IPS-18a (cell line): ENCODE data around the gene MOV10.

Experiments
- H3K27ac ChIP-seq: one replicate; pipeline ENCODE4 v1.5.1; 2013; ENCODE audit warnings: low read length
- H3K27me3 ChIP-seq: one replicate; pipeline ENCODE4 v1.6.1; 2013; ENCODE audit warnings: mild to moderate bottlenecking, low read length; ENCODE audit not compliant: control insufficient read depth, insufficient read depth
- H3K36me3 ChIP-seq: one replicate; pipeline ENCODE4 v1.6.1; 2013; ENCODE audit warnings: low read depth, low read length; ENCODE audit not compliant: control insufficient read depth
- H3K4me1 ChIP-seq: one replicate; pipeline ENCODE4 v1.6.1; 2013; ENCODE audit warnings: low read depth, low read length; ENCODE audit not compliant: control insufficient read depth
- H3K4me3 ChIP-seq: one replicate; pipeline ENCODE4 v1.5.1; 2013; ENCODE audit warnings: low read length
- H3K9ac ChIP-seq: one replicate; pipeline ENCODE4 v1.6.1; 2013; ENCODE audit warnings: mild to moderate bottlenecking, low read length, moderate library complexity
- H3K9me3 ChIP-seq: one replicate; pipeline ENCODE4 v1.6.1; 2013; ENCODE audit warnings: low read depth, low read length; ENCODE audit not compliant: control insufficient read depth

The MOV10 gene, protein sequence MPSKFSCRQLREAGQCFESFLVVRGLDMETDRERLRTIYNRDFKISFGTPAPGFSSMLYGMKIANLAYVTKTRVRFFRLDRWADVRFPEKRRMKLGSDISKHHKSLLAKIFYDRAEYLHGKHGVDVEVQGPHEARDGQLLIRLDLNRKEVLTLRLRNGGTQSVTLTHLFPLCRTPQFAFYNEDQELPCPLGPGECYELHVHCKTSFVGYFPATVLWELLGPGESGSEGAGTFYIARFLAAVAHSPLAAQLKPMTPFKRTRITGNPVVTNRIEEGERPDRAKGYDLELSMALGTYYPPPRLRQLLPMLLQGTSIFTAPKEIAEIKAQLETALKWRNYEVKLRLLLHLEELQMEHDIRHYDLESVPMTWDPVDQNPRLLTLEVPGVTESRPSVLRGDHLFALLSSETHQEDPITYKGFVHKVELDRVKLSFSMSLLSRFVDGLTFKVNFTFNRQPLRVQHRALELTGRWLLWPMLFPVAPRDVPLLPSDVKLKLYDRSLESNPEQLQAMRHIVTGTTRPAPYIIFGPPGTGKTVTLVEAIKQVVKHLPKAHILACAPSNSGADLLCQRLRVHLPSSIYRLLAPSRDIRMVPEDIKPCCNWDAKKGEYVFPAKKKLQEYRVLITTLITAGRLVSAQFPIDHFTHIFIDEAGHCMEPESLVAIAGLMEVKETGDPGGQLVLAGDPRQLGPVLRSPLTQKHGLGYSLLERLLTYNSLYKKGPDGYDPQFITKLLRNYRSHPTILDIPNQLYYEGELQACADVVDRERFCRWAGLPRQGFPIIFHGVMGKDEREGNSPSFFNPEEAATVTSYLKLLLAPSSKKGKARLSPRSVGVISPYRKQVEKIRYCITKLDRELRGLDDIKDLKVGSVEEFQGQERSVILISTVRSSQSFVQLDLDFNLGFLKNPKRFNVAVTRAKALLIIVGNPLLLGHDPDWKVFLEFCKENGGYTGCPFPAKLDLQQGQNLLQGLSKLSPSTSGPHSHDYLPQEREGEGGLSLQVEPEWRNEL

DNA sequence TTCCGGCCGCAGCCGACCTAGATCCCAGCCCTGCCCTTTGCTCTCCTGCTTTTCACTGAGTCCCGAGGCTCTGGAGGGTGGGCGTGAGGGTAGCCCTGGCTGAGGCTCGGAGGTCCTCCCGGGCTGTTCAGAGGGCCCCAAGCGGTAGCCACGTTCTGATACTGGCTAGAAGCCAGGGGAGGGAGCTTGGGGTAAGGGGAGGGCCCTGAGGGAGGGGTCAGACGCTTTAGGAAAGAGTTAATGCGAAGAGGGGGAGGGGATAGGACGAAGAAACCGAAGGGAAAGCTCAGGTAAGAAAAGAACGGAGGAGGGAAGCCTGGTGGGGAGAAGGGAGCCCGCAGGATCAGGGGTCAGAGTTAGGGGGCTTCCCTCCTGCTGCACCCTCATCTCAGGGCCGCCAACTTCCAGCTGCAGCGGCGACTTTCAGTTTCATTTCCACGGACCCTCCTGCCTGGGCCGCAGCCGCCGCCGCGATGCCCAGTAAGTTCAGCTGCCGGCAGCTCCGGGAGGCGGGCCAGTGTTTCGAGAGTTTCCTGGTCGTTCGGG, at the start of gene MOV10:
Gene MOV10, plus strand, starts transcription at position 220 of the 546 bp plus-strand sequence. Its CDS starts 254 bp downstream, at position 474.
- Histone ChIP-seq H3K9ac (peak within 1 kb of the TSS; percentile 76), H3K36me3 (peaks cover 17% of the 10 kb centered on the region), H3K4me1 (peaks cover 33% of the 10 kb centered on the region), H3K27me3 (peaks cover 13% of the 10 kb centered on the region), H3K9me3 (no peaks in the 10 kb centered on the region), H3K27ac (no peak within 1 kb of the TSS), H3K4me3 (peak within 1 kb of the TSS; percentile 78)

DNA sequence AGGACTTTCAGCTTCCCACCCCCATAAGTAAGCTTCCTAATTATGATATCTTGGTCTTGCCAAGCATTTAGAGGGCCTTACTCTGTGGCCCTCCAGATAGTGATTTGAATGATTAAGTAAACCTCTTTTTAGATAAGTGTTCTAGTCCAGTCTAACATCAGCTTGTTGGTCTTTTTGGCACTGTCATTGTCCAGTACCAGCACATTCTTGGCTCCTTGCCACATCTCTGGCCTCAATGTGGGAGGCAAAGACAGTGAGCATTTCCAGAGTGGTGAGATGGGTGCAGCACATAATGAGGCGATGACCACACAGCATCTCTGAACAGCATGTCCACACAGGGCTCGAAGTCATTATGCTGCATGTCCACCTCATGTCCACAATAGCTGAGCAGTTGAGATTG, 48.8 kb upstream of the MOV10 start:
- H3K36me3 ChIP-seq, result peaks cover 10% of the 10 kb centered on the region
- no peak overlapping the region for H3K27ac ChIP-seq

DNA sequence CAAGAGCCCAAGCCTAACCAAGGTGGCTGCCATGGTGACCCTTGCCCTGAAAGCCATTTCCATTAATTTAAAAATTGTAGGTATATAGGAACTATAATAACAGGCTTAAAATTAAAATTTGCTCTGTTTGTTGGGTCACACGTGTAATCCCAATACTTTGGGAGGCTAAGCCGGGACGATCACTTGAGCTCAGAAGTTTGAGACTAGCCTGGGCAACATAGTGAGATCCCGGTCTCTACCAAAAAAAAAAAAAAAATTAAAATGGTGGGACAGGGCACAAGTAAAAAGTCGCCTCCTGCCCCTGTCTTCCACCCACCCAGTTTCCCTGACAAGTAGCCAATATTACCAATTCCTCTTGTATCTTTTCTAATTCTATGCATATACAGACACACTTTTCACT, 48.3 kb upstream of the MOV10 start:
- Histone ChIP-seq H3K36me3 (peaks cover 10% of the 10 kb centered on the region), H3K27me3 (no peaks in the 10 kb centered on the region), H3K9me3 (no peaks in the 10 kb centered on the region), H3K27ac (no peak overlapping the region), H3K4me1 (no peaks in the 10 kb centered on the region), H3K4me3 (no peak overlapping the region), H3K9ac (no peak overlapping the region)

More for the DNA sequence above, 48.8 kb upstream of the MOV10 start:
- H3K9ac ChIP-seq, result no peak overlapping the region
- H3K9me3 ChIP-seq, result no peaks in the 10 kb centered on the region
- H3K27me3 ChIP-seq, result no peaks in the 10 kb centered on the region
- H3K4me1 ChIP-seq, result peaks cover 3% of the 10 kb centered on the region
- H3K4me3 ChIP-seq, result no peak overlapping the region

DNA sequence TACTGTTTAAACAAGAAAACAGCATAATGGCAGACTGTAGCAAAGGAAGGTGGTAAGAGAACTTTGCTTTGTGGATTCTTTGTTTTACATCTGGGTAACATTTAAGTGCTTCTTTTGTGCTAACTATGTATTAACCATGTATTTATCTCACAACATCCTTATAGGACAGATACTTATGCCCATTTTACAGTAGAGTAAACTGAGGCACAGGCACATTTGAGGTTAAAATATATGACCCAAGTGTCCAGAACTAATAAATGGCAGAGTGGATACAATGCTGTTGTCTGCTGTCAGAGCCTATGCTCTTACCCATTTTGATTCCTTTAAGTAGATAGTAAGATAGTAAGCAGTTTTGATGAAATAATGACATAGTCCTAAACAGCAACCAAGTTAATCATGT, 47.6 kb upstream of the MOV10 start:
- Histone ChIP-seq H3K9me3 (no peaks in the 10 kb centered on the region), H3K4me1 (no peaks in the 10 kb centered on the region), H3K9ac (no peak overlapping the region), H3K27me3 (no peaks in the 10 kb centered on the region), H3K36me3 (peaks cover 10% of the 10 kb centered on the region), H3K27ac (no peak overlapping the region), H3K4me3 (no peak overlapping the region)

DNA sequence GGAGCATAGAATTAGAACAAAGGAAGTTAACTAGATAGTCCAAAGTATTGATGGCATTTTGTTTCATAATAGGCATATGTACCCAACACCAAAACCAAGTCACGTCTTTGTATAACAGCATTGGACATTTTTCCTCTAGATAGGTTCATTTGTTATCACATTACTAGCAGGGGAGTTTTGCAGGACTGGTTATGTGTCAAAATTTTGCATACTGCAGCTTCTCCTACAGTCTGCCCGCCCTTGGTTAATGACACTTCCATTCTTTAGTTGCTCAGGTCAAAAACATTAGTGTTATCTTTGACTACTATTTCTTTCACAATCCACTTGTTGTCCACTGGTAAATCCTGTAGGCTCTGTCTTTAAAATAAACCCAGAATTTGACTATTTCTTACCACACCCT, 45.9 kb upstream of the MOV10 start:
- no peak overlapping the region for H3K9ac ChIP-seq
- no peaks in the 10 kb centered on the region for H3K9me3 ChIP-seq
- no peaks in the 10 kb centered on the region for H3K4me1 ChIP-seq
- H3K27me3 ChIP-seq, result no peaks in the 10 kb centered on the region
- H3K4me3 ChIP-seq, result no peak overlapping the region
- peaks cover 10% of the 10 kb centered on the region for H3K36me3 ChIP-seq
- H3K27ac ChIP-seq, result no peak overlapping the region

DNA sequence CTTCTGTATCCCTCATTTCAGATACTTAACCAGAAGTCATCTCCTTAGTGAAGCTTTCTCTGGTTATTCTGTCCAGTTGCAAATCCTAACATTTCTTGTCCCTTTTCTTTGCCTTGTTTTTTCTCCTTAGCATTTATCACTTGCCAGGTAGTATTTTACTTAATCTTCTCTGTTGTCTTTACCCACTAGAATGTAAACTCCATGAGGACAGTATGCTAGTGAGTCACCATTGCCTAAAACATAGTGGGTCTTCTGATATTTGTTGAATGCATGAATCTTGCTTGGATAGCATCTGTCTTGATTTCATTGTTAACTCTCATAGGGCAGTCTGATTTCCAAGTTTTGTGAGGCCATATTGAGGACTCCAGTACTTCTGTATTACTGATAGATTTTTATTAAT, 45.2 kb upstream of the MOV10 start:
- Histone ChIP-seq H3K27me3 (no peaks in the 10 kb centered on the region), H3K4me1 (no peaks in the 10 kb centered on the region), H3K9ac (no peak overlapping the region), H3K36me3 (peaks cover 10% of the 10 kb centered on the region), H3K27ac (no peak overlapping the region), H3K9me3 (no peaks in the 10 kb centered on the region), H3K4me3 (no peak overlapping the region)

DNA sequence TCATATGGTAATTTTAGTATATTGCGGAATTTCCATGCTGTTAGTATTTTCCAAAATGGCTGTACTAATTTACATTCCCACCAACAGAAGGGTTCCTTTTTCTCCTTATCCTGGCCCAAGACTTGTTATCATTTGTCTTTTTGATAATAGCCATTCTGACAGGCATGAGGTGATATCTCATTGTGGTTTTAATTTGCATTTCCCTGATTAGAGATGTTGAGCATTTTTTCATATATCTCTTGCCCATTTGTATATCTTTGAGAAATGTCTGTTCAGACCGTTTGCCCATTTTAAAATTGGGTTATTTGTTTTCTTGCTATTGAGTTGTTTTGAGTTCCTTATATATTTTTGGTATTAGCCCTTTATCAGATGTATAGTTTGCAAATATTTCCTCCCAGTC, 40.8 kb upstream of the MOV10 start:
- Histone ChIP-seq H3K27me3 (no peaks in the 10 kb centered on the region), H3K36me3 (no peaks in the 10 kb centered on the region), H3K4me3 (no peak overlapping the region), H3K4me1 (no peaks in the 10 kb centered on the region), H3K9me3 (no peaks in the 10 kb centered on the region), H3K27ac (no peak overlapping the region), H3K9ac (no peak overlapping the region)

DNA sequence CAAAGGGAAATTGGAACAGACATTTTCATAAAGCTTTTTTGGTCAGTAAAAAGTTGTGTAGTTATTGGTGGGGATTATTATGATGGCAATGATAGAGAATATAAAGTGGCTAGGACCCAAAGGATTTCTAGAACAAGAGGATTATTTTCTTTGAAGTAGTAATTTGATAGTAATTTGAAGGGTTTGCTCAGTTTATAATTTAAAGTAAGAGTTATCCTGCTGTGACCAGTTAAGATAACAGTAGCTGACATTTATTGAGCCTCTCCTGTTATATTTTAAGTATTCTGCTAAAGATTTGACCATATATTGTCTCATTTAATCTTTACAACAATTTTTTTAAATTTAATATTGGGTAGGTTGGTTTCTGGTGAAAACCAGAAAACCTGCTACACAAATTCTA, 40.1 kb upstream of the MOV10 start:
- H3K9ac ChIP-seq, result no peak overlapping the region
- H3K27me3 ChIP-seq, result no peaks in the 10 kb centered on the region
- no peaks in the 10 kb centered on the region for H3K4me1 ChIP-seq
- no peak overlapping the region for H3K4me3 ChIP-seq
- H3K27ac ChIP-seq, result no peak overlapping the region
- H3K36me3 ChIP-seq, result no peaks in the 10 kb centered on the region
- H3K9me3 ChIP-seq, result no peaks in the 10 kb centered on the region

DNA sequence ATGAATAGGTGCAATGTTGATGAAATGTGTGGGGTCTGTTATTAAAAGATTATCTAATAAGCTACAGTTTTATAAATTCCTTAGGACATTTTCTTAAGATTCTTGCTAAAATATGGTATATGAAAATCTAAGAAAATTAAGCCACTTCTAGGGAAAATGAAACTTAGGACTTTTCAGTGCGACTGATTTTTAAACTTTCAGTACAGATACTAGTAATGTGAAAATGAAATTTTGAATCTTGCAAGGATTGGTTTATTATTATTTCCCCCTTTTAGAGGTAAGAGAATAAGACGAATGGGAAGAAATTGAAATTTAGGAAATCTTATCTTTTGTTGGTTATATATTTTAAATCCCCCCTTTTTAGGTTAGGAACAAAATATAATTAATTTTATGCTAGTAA, 38.4 kb upstream of the MOV10 start:
- H3K36me3 ChIP-seq, result no peaks in the 10 kb centered on the region
- no peak overlapping the region for H3K4me3 ChIP-seq
- no peaks in the 10 kb centered on the region for H3K9me3 ChIP-seq
- no peak overlapping the region for H3K27ac ChIP-seq
- H3K27me3 ChIP-seq, result no peaks in the 10 kb centered on the region
- H3K9ac ChIP-seq, result no peak overlapping the region
- H3K4me1 ChIP-seq, result no peaks in the 10 kb centered on the region

DNA sequence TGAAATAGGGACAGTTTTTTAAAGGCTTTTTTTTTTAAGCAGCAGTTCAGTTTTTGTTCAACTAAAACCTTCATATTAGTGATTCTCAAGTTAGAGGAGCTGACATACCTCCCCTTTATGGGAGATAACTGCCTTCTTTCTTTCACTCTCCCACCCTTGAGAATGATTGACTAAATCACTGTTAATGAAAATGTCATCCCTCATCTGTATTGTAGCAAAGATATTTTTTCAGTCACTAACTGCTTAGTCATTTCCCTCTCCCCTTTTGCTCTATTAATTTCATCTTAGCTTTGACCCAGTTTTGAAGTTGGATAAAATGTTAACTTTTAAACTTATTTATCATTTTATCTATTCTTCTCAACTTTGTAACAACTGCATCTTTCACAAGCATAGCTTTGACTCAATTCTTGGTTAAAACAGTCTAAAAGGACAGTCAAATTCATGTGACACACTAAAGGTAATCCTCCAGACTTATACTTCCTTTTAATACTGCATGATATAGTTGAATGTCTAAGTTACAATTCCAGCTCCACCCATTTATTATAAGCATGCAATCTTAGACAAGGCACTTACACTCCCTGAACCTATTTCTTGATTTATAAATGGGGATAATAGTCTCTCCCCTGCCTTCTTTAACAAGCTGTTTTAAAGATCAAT, 37.7 kb upstream of the MOV10 start:
- Histone ChIP-seq H3K27ac (no peak overlapping the region), H3K9me3 (no peaks in the 10 kb centered on the region), H3K4me3 (no peak overlapping the region), H3K4me1 (no peaks in the 10 kb centered on the region), H3K9ac (no peak overlapping the region), H3K36me3 (no peaks in the 10 kb centered on the region), H3K27me3 (no peaks in the 10 kb centered on the region)
